Smooth muscle cell (in vitro differentiated cells): ENCODE data around the gene DCLK2. TPM values are rescaled to one million over a fixed set of nuclear protein-coding genes. Genes with fewer than 3 reads are reported as not detected.
A peak's percentile ranks its signal among the peaks of the same experiment; 100 is the strongest.

Experiments
- DNase-seq: peaks from one replicate; lab custom pipeline; 2025; ENCODE audit not compliant: unreplicated experiment; lab: John Stamatoyannopoulos, UW
- H2AFZ ChIP-seq: fragments of 200-600 bp; sonication (generic); 2 replicates; pipeline ENCODE4 v1.6.0; 2016; ENCODE audit warnings: antibody characterized with exemption, low read depth, mild to moderate bottlenecking
- H3F3A ChIP-seq: fragments of 200-600 bp; sonication (generic); 2 replicates; pipeline ENCODE4 v1.6.0; 2017; ENCODE audit warnings: antibody characterized with exemption, low read depth
- H3K27ac ChIP-seq: fragments of 200-600 bp; sonication (generic); 2 replicates; pipeline ENCODE4 v1.5.1; 2016; ENCODE audit warnings: low read depth, mild to moderate bottlenecking
- H3K27me3 ChIP-seq: fragments of 200-600 bp; sonication (generic); 2 replicates; pipeline ENCODE4 v1.6.1; 2016; ENCODE audit warnings: low read depth, mild to moderate bottlenecking
- H3K36me3 ChIP-seq: fragments of 200-600 bp; sonication (generic); 2 replicates; pipeline ENCODE4 v1.5.1; 2016; ENCODE audit warnings: low read depth
- H3K4me1 ChIP-seq: fragments of 200-600 bp; sonication (generic); 2 replicates; pipeline ENCODE4 v1.5.1; 2016; ENCODE audit warnings: low read depth
- H3K4me2 ChIP-seq: fragments of 200-600 bp; sonication (generic); 2 replicates; pipeline ENCODE4 v1.6.0; 2016; ENCODE audit warnings: mild to moderate bottlenecking
- H3K4me3 ChIP-seq: fragments of 200-600 bp; sonication (generic); 2 replicates; pipeline ENCODE4 v1.5.1; 2016; ENCODE audit warnings: mild to moderate bottlenecking
- H3K79me2 ChIP-seq: fragments of 200-600 bp; sonication (generic); 2 replicates; pipeline ENCODE4 v1.6.0; 2016; ENCODE audit warnings: low read depth, mild to moderate bottlenecking
- H3K9ac ChIP-seq: fragments of 200-600 bp; sonication (generic); 2 replicates; pipeline ENCODE4 v1.6.0; 2016; ENCODE audit warnings: low read depth
- H3K9me3 ChIP-seq: fragments of 200-600 bp; sonication (generic); replicated peaks from 2 replicates; pipeline ENCODE4 v1.5.1; 2016; ENCODE audit warnings: low read depth
- H4K20me1 ChIP-seq: fragments of 200-600 bp; sonication (generic); 2 replicates; pipeline ENCODE4 v1.6.0; 2016; ENCODE audit warnings: low read depth
- WGBS: methylation state at CpG from one replicate; pipeline ENCODE4 v1.1.7; 2016; ENCODE audit warnings: low lambda C conversion rate; 5-methylcytosine and 5-hydroxymethylcytosine counted together
- polyA plus RNA-seq: library from polyadenylated mRNA; unstranded; fragments of >200 nt; fragmentation: Nextera tagmentation; extraction: Ambion mirVana; gene quantifications from 2 replicates; pipeline ENCODE4 v1.2.1, GENCODE V29; 2016
- total RNA-seq: library from RNA; depleted of rRNA; stranded (reverse); fragments of >200 nt; gene quantifications from 2 replicates; pipeline ENCODE4 v1.2.3, GENCODE V29; 2014
- TF ChIP-seq, protein P1 (sequence below): fragments of 200-600 bp; sonication (generic); IDR thresholded peaks from 2 replicates; pipeline ENCODE4 v1.5.1; 2017; ENCODE audit warnings: borderline replicate concordance, mild to moderate bottlenecking, antibody characterized with exemption; ENCODE audit not compliant: insufficient read depth, poor library complexity, severe bottlenecking

Gene DCLK2
- total and polyA plus RNA-seq, 2 experiments from 2014 or later: 1.3 to 4.8 TPM

GRCh38 chr4:150209140-150209829 lies 131.0 kb downstream of the DCLK2 start:
- 85% methylated on average over 6 of the region's 6 CpGs for WGBS
- Histone ChIP-seq H3K4me3 (no peak overlapping the region), H3K4me1 (no peaks in the 10 kb centered on the region), H3K27me3 (no peaks in the 10 kb centered on the region), H3K9ac (no peak overlapping the region), H3K4me2 (no peak overlapping the region), H3F3A (no peaks in the 10 kb centered on the region), H3K36me3 (no peaks in the 10 kb centered on the region), H3K79me2 (no peaks in the 10 kb centered on the region), H4K20me1 (no peaks in the 10 kb centered on the region), H3K27ac (no peak overlapping the region), H2AFZ (no peak overlapping the region), H3K9me3 (no peaks in the 10 kb centered on the region)
- TF ChIP-seq, protein P1, sequence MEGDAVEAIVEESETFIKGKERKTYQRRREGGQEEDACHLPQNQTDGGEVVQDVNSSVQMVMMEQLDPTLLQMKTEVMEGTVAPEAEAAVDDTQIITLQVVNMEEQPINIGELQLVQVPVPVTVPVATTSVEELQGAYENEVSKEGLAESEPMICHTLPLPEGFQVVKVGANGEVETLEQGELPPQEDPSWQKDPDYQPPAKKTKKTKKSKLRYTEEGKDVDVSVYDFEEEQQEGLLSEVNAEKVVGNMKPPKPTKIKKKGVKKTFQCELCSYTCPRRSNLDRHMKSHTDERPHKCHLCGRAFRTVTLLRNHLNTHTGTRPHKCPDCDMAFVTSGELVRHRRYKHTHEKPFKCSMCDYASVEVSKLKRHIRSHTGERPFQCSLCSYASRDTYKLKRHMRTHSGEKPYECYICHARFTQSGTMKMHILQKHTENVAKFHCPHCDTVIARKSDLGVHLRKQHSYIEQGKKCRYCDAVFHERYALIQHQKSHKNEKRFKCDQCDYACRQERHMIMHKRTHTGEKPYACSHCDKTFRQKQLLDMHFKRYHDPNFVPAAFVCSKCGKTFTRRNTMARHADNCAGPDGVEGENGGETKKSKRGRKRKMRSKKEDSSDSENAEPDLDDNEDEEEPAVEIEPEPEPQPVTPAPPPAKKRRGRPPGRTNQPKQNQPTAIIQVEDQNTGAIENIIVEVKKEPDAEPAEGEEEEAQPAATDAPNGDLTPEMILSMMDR: peak; percentile 52
- DNase-seq: no peak

- Histone ChIP-seq H3F3A (no peaks in the 10 kb centered on the region), H3K27me3 (no peaks in the 10 kb centered on the region), H3K9me3 (no peaks in the 10 kb centered on the region), H4K20me1 (no peaks in the 10 kb centered on the region), H3K27ac (no peak overlapping the region), H3K4me2 (no peak overlapping the region), H3K4me3 (no peak overlapping the region), H3K9ac (no peak overlapping the region), H3K4me1 (no peaks in the 10 kb centered on the region), H3K36me3 (no peaks in the 10 kb centered on the region), H2AFZ (no peak overlapping the region), H3K79me2 (no peaks in the 10 kb centered on the region)
- TF ChIP-seq, protein P1: no peak
- no peak for DNase-seq
- 92% methylated on average over 6 of the region's 6 CpGs for WGBS
Observed at GRCh38 chr4:150211016-150211415, 132.8 kb downstream of the DCLK2 start.

DNA sequence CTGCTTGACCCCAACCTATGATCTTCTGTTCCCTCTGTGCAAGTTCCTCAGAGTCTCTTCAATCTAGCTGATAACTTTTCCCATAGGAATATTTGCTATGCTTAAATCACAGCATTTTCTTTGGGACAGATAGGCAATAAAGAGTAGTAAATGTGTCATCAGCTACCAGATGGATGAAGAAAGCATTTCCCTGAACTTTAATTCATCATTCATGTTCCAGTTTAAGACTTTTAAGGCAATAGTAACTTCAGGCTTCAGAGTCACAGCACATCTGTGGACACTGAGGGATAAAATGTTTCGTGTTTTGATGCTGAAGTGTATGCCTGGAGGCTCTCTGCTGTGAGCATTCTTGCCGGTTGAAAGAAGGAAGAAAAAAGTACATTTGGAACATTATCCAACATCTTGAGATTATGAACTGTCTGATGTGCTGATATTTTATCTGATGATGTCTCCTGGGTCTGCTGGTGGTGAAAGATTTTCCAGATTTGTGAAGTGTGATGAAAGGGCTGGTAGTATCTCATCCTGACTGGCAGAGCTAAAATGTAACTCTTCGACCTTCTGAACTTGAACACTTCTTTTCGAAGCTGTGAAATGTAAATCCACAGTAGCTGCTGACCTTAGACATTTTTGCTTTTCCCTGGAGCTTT lies 133.7 kb downstream of the DCLK2 start:
- peaks cover 3% of the 10 kb centered on the region for H3K4me1 ChIP-seq
- H3K4me2 ChIP-seq: no peak overlapping the region
- TF ChIP-seq, protein P1: no peak
- peak overlapping the region; percentile 2 for H2AFZ ChIP-seq
- no peak overlapping the region for H3K9ac ChIP-seq
- H3K27me3 ChIP-seq: no peaks in the 10 kb centered on the region
- H3K4me3 ChIP-seq: no peak overlapping the region
- H3K9me3 ChIP-seq: no peaks in the 10 kb centered on the region
- 56% methylated on average over 4 of the region's 4 CpGs for WGBS
- no peaks in the 10 kb centered on the region for H4K20me1 ChIP-seq
- no peaks in the 10 kb centered on the region for H3K79me2 ChIP-seq
- peak overlapping the region; percentile 48 for H3K27ac ChIP-seq
- no peak for DNase-seq
- H3F3A ChIP-seq: no peaks in the 10 kb centered on the region
- no peaks in the 10 kb centered on the region for H3K36me3 ChIP-seq
